Mammary epithelial cell (primary cell): Measurements from ENCODE around the gene MYO1C.

ENCODE experiments used
- CTCF ChIP-seq, 2 donors: IDR thresholded peaks in 1 of 2; conservative IDR thresholded peaks in 1 of 2; 2 replicates each; pipeline ENCODE4 v1.5.1; 2011 to 2012; ENCODE audit warnings: inconsistent platforms in 2 of 2, low read length in 2 of 2, mild to moderate bottlenecking in 2 of 2, control low read depth in 1 of 2, low read depth in 1 of 2; ENCODE audit not compliant: insufficient read depth in 1 of 2; ENCODE audit errors: extremely low read depth in 1 of 2
- EZH2 ChIP-seq: IDR thresholded peaks from 2 replicates; pipeline ENCODE4 v1.6.1; 2012; ENCODE audit warnings: low read length, inconsistent platforms, borderline replicate concordance

GRCh38 chr17:1492249-1493206 lies at the start of gene MYO1C:
- TF ChIP-seq CTCF (conservative IDR thresholded peaks at IDR 0.05 in 1 of 2, IDR thresholded peaks at IDR 0.05 in 1 of 2; ENCODE audit: extremely low read depth in 1 of 2, insufficient read depth in 1 of 2, low read depth in 1 of 2, low read length in 2 of 2) (no peak), EZH2 (no peak)
